ENCODE results near the gene LRRC25.

The LRRC25 gene

GRCh38 chr19:18428173-18428786, 30.9 kb upstream of the LRRC25 start:
- peak overlapping the region; percentile 97 for H2BK15ac ChIP-seq (ENCODE audit: low read depth, poor library complexity, severe bottlenecking)
- peak overlapping the region; percentile 65 for H2BK120ac ChIP-seq (ENCODE audit: low read depth, low read length)
- no peaks in the 10 kb centered on the region for H3K9me3 ChIP-seq (ENCODE audit: control insufficient read depth, low read length)
- peak overlapping the region; percentile 63 for H4K8ac ChIP-seq (ENCODE audit: low read length)
- H3K79me1 ChIP-seq (replicated peaks; ENCODE audit: low read length, poor library complexity, severe bottlenecking), result peaks cover 19% of the 10 kb centered on the region
- no peak overlapping the region for H3K9ac ChIP-seq (ENCODE audit: low read length)
- peaks cover 88% of the 10 kb centered on the region for H3K4me1 ChIP-seq (ENCODE audit: control insufficient read depth, insufficient read depth, low read depth, low read length)
- H2BK12ac ChIP-seq (ENCODE audit: low read length in 2 of 2), result peak overlapping the region in 1 of 2 experiments; percentile 93
- H3K4ac ChIP-seq (ENCODE audit: low read depth in 1 of 2, low read length in 2 of 2), result peak overlapping the region in 1 of 2 experiments; percentile 62
- no peak overlapping the region for H3K23ac ChIP-seq (ENCODE audit: low read length in 2 of 2)
- WGBS, result 53% methylated on average over 17 of the region's 17 CpGs
- H2BK5ac ChIP-seq (ENCODE audit: low read depth, low read length, poor library complexity, severe bottlenecking), result peak overlapping the region; percentile 25
- H3K18ac ChIP-seq (ENCODE audit: low read depth in 1 of 2, low read length in 2 of 2), result peak overlapping the region; percentile 78 to 95
- H2AK5ac ChIP-seq (ENCODE audit: low read length, severe bottlenecking), result peak overlapping the region; percentile 0
- H3K4me3 ChIP-seq (ENCODE audit: insufficient read depth in 1 of 2, low read depth in 1 of 2, low read length in 2 of 2), result no peak overlapping the region
- H4K91ac ChIP-seq (ENCODE audit: low read length), result peak overlapping the region; percentile 93
- no peak overlapping the region for H3K14ac ChIP-seq (ENCODE audit: low read length in 2 of 2)
- no peaks in the 10 kb centered on the region for H3K27me3 ChIP-seq (ENCODE audit: control insufficient read depth in 1 of 2, insufficient read depth in 1 of 2, low read length in 2 of 2)
- H2AFZ ChIP-seq (ENCODE audit: low read depth, low read length), result no peak overlapping the region
- H3K36me3 ChIP-seq (ENCODE audit: control insufficient read depth in 1 of 2, insufficient read depth in 2 of 2, low read depth in 1 of 2, low read length in 2 of 2), result peaks cover 10 to 51% of the 10 kb centered on the region in 2 experiments
- H3K27ac ChIP-seq (ENCODE audit: low read length, poor library complexity, severe bottlenecking), result peak overlapping the region; percentile 22
- H3K4me2 ChIP-seq (ENCODE audit: low read length, poor library complexity, severe bottlenecking), result no peak overlapping the region
- no peak for DNase-seq

GRCh38 chr19:18427743-18428113, 30.3 kb upstream of the LRRC25 start:
- H3K79me1 ChIP-seq (replicated peaks; ENCODE audit: low read length, poor library complexity, severe bottlenecking), result peaks cover 17% of the 10 kb centered on the region
- no peak overlapping the region for H2BK15ac ChIP-seq (ENCODE audit: low read depth, poor library complexity, severe bottlenecking)
- H3K14ac ChIP-seq (ENCODE audit: low read length in 2 of 2), result no peak overlapping the region
- H3K36me3 ChIP-seq (ENCODE audit: control insufficient read depth in 1 of 2, insufficient read depth in 2 of 2, low read depth in 1 of 2, low read length in 2 of 2), result peaks cover 7 to 52% of the 10 kb centered on the region in 2 experiments
- no peak overlapping the region for H2BK12ac ChIP-seq (ENCODE audit: low read length in 2 of 2)
- H4K91ac ChIP-seq (ENCODE audit: low read length), result no peak overlapping the region
- H2BK120ac ChIP-seq (ENCODE audit: low read depth, low read length), result no peak overlapping the region
- H2BK5ac ChIP-seq (ENCODE audit: low read depth, low read length, poor library complexity, severe bottlenecking), result no peak overlapping the region
- no peak overlapping the region for H3K18ac ChIP-seq (ENCODE audit: low read depth in 1 of 2, low read length in 2 of 2)
- H3K9me3 ChIP-seq (ENCODE audit: control insufficient read depth, low read length), result no peaks in the 10 kb centered on the region
- no peak overlapping the region for H3K23ac ChIP-seq (ENCODE audit: low read length in 2 of 2)
- no peak overlapping the region for H2AK5ac ChIP-seq (ENCODE audit: low read length, severe bottlenecking)
- DNase-seq, result no peak
- 91% methylated on average over 12 of the region's 12 CpGs for WGBS
- no peak overlapping the region for H3K4ac ChIP-seq (ENCODE audit: low read depth in 1 of 2, low read length in 2 of 2)
- no peak overlapping the region for H3K4me2 ChIP-seq (ENCODE audit: low read length, poor library complexity, severe bottlenecking)
- no peak overlapping the region for H3K27ac ChIP-seq (ENCODE audit: low read length, poor library complexity, severe bottlenecking)
- H3K4me3 ChIP-seq (ENCODE audit: insufficient read depth in 1 of 2, low read depth in 1 of 2, low read length in 2 of 2), result no peak overlapping the region
- peaks cover 83% of the 10 kb centered on the region for H3K4me1 ChIP-seq (ENCODE audit: control insufficient read depth, insufficient read depth, low read depth, low read length)
- H4K8ac ChIP-seq (ENCODE audit: low read length), result no peak overlapping the region
- no peak overlapping the region for H2AFZ ChIP-seq (ENCODE audit: low read depth, low read length)
- no peaks in the 10 kb centered on the region for H3K27me3 ChIP-seq (ENCODE audit: control insufficient read depth in 1 of 2, insufficient read depth in 1 of 2, low read length in 2 of 2)
- H3K9ac ChIP-seq (ENCODE audit: low read length), result no peak overlapping the region

GRCh38 chr19:18427080-18427742, 29.8 kb upstream of the LRRC25 start:
- WGBS, result 94% methylated on average over 14 of the region's 16 CpGs
- Histone ChIP-seq H3K9ac (ENCODE audit: low read length) (peak overlapping the region; percentile 77), H3K79me1 (replicated peaks; ENCODE audit: low read length, poor library complexity, severe bottlenecking) (peaks cover 17% of the 10 kb centered on the region), H3K4me3 (ENCODE audit: insufficient read depth in 1 of 2, low read depth in 1 of 2, low read length in 2 of 2) (no peak overlapping the region), H3K18ac (ENCODE audit: low read depth in 1 of 2, low read length in 2 of 2) (no peak overlapping the region), H2BK120ac (ENCODE audit: low read depth, low read length) (no peak overlapping the region), H3K4ac (ENCODE audit: low read depth in 1 of 2, low read length in 2 of 2) (peak overlapping the region; percentile 18 to 22), H2AK5ac (ENCODE audit: low read length, severe bottlenecking) (no peak overlapping the region), H3K27ac (ENCODE audit: low read length, poor library complexity, severe bottlenecking) (no peak overlapping the region), H3K9me3 (ENCODE audit: control insufficient read depth, low read length) (no peaks in the 10 kb centered on the region), H2BK12ac (ENCODE audit: low read length in 2 of 2) (peak overlapping the region in 1 of 2 experiments; percentile 51), H3K4me1 (ENCODE audit: control insufficient read depth, insufficient read depth, low read depth, low read length) (peaks cover 78% of the 10 kb centered on the region), H2BK15ac (ENCODE audit: low read depth, poor library complexity, severe bottlenecking) (no peak overlapping the region), H2BK5ac (ENCODE audit: low read depth, low read length, poor library complexity, severe bottlenecking) (no peak overlapping the region), H3K23ac (ENCODE audit: low read length in 2 of 2) (peak overlapping the region in 1 of 2 experiments; percentile 46), H3K36me3 (ENCODE audit: control insufficient read depth in 1 of 2, insufficient read depth in 2 of 2, low read depth in 1 of 2, low read length in 2 of 2) (peaks cover 5 to 53% of the 10 kb centered on the region in 2 experiments), H3K14ac (ENCODE audit: low read length in 2 of 2) (no peak overlapping the region), H3K27me3 (ENCODE audit: control insufficient read depth in 1 of 2, insufficient read depth in 1 of 2, low read length in 2 of 2) (no peaks in the 10 kb centered on the region), H4K91ac (ENCODE audit: low read length) (peak overlapping the region; percentile 66), H2AFZ (ENCODE audit: low read depth, low read length) (no peak overlapping the region), H3K4me2 (ENCODE audit: low read length, poor library complexity, severe bottlenecking) (no peak overlapping the region), H4K8ac (ENCODE audit: low read length) (no peak overlapping the region)
- no peak for DNase-seq

GRCh38 chr19:18426416-18426767, 29.0 kb upstream of the LRRC25 start:
- H3K79me1 ChIP-seq (replicated peaks; ENCODE audit: low read length, poor library complexity, severe bottlenecking), result peaks cover 12% of the 10 kb centered on the region
- no peak overlapping the region for H4K8ac ChIP-seq (ENCODE audit: low read length)
- DNase-seq, result no peak
- H3K36me3 ChIP-seq (ENCODE audit: control insufficient read depth in 1 of 2, insufficient read depth in 2 of 2, low read depth in 1 of 2, low read length in 2 of 2), result peaks cover 2 to 46% of the 10 kb centered on the region in 2 experiments
- H2AK5ac ChIP-seq (ENCODE audit: low read length, severe bottlenecking), result peak overlapping the region; percentile 1
- H2AFZ ChIP-seq (ENCODE audit: low read depth, low read length), result no peak overlapping the region
- peak overlapping the region; percentile 8 to 31 for H3K18ac ChIP-seq (ENCODE audit: low read depth in 1 of 2, low read length in 2 of 2)
- H3K27me3 ChIP-seq (ENCODE audit: control insufficient read depth in 1 of 2, insufficient read depth in 1 of 2, low read length in 2 of 2), result no peaks in the 10 kb centered on the region
- no peaks in the 10 kb centered on the region for H3K9me3 ChIP-seq (ENCODE audit: control insufficient read depth, low read length)
- no peak overlapping the region for H3K14ac ChIP-seq (ENCODE audit: low read length in 2 of 2)
- H2BK5ac ChIP-seq (ENCODE audit: low read depth, low read length, poor library complexity, severe bottlenecking), result no peak overlapping the region
- no peak overlapping the region for H3K4ac ChIP-seq (ENCODE audit: low read depth in 1 of 2, low read length in 2 of 2)
- peak overlapping the region; percentile 77 for H3K9ac ChIP-seq (ENCODE audit: low read length)
- H3K27ac ChIP-seq (ENCODE audit: low read length, poor library complexity, severe bottlenecking), result no peak overlapping the region
- H4K91ac ChIP-seq (ENCODE audit: low read length), result peak overlapping the region; percentile 9
- no peak overlapping the region for H2BK15ac ChIP-seq (ENCODE audit: low read depth, poor library complexity, severe bottlenecking)
- peak overlapping the region in 1 of 2 experiments; percentile 23 for H2BK12ac ChIP-seq (ENCODE audit: low read length in 2 of 2)
- WGBS, result 100% methylated on average over 4 of the region's 8 CpGs
- no peak overlapping the region for H3K4me2 ChIP-seq (ENCODE audit: low read length, poor library complexity, severe bottlenecking)
- no peak overlapping the region for H2BK120ac ChIP-seq (ENCODE audit: low read depth, low read length)
- no peak overlapping the region for H3K23ac ChIP-seq (ENCODE audit: low read length in 2 of 2)
- H3K4me3 ChIP-seq (ENCODE audit: insufficient read depth in 1 of 2, low read depth in 1 of 2, low read length in 2 of 2), result peak overlapping the region in 1 of 2 experiments; percentile 49
- H3K4me1 ChIP-seq (ENCODE audit: control insufficient read depth, insufficient read depth, low read depth, low read length), result peaks cover 75% of the 10 kb centered on the region
